HG02840 (cell line): ENCODE results near the gene MAX.
"Not testable (repeated sequence)": the region's sequence is repeated elsewhere in the genome, so short reads cannot be mapped to it uniquely, and the experiment has no call there.

ENCODE experiments used
- ATAC-seq: cut with Tn5 transposase; IDR thresholded peaks from one replicate; pipeline ENCODE4 v1.9.1; 2021; ENCODE audit warnings: mild to moderate bottlenecking, moderate library complexity, moderate number of reproducible peaks; ENCODE audit not compliant: unreplicated experiment, low FRiP score

Gene MAX

GRCh38 chr14:65041434-65041915 is 60.8 kb downstream of the MAX start:
- no peak for ATAC-seq

GRCh38 chr14:65040666-65041433 is 61.5 kb downstream of the MAX start:
- no peak for ATAC-seq

- ATAC-seq = no peak
Observed at GRCh38 chr14:65038966-65039365, 63.4 kb downstream of the MAX start.

GRCh38 chr14:65035049-65035448 is 67.3 kb downstream of the MAX start:
- no peak for ATAC-seq

GRCh38 chr14:65034021-65034420 is 68.3 kb downstream of the MAX start:
- no peak for ATAC-seq

GRCh38 chr14:65033181-65033580 is 69.1 kb downstream of the MAX start:
- no peak for ATAC-seq

- ATAC-seq = no peak
Observed at GRCh38 chr14:65032319-65032718, 70.0 kb downstream of the MAX start.

- ATAC-seq = not testable (repeated sequence)
Observed at GRCh38 chr14:65031321-65031720, 71.0 kb downstream of the MAX start.

- ATAC-seq = no peak
Observed at GRCh38 chr14:65028937-65029336, 73.4 kb downstream of the MAX start.

- no peak for ATAC-seq
Observed at GRCh38 chr14:65027127-65027799, 75.1 kb downstream of the MAX start.

GRCh38 chr14:65026526-65026925 is 75.8 kb downstream of the MAX start:
- no peak for ATAC-seq

- no peak for ATAC-seq
Observed at GRCh38 chr14:65025818-65026217, 76.5 kb downstream of the MAX start.
